GM12864 (cell line): Measurements from ENCODE around the gene NINJ1.
"Not testable (repeated sequence)": the region's sequence is repeated elsewhere in the genome, so short reads cannot be mapped to it uniquely, and the experiment has no call there.

Experiments used
- DNase-seq: peaks from one replicate; pipeline ENCODE4 v3.0.0-alpha.2; 2011; ENCODE audit warnings: low read depth
- H3K4me3 ChIP-seq: 2 replicates; pipeline ENCODE4 v1.5.1; 2011; ENCODE audit warnings: mild to moderate bottlenecking, low read depth, low read length, control low read depth
- CTCF ChIP-seq: IDR thresholded peaks from 2 replicates; pipeline ENCODE4 v1.5.1; 2011; ENCODE audit warnings: low read depth, mild to moderate bottlenecking, moderate library complexity, low read length, control low read depth, inconsistent platforms; ENCODE audit errors: missing control alignments

NINJ1 gene

GRCh38 chr9:93107825-93108161 lies 26.3 kb downstream of the NINJ1 start:
- DNase-seq, result no peak
- no peak overlapping the region for H3K4me3 ChIP-seq
- TF ChIP-seq CTCF, result no peak

- no peak for DNase-seq
- no peak overlapping the region for H3K4me3 ChIP-seq
- TF ChIP-seq CTCF, result no peak
Measured at GRCh38 chr9:93107151-93107824, 26.8 kb downstream of the NINJ1 start.

- no peak overlapping the region for H3K4me3 ChIP-seq
- DNase-seq, result no peak
- TF ChIP-seq CTCF, result no peak
Measured at GRCh38 chr9:93105620-93106019, 28.4 kb downstream of the NINJ1 start.

- DNase-seq, H3K4me3 ChIP-seq: not testable (repeated sequence)
Measured at GRCh38 chr9:93101086-93101485, 33.0 kb downstream of the NINJ1 start.

GRCh38 chr9:93100276-93100636 lies 33.8 kb downstream of the NINJ1 start:
- DNase-seq, result no peak
- no peak for TF ChIP-seq CTCF
- no peak overlapping the region for H3K4me3 ChIP-seq

GRCh38 chr9:93099551-93100275 lies 34.3 kb downstream of the NINJ1 start:
- no peak for TF ChIP-seq CTCF
- H3K4me3 ChIP-seq, result no peak overlapping the region

GRCh38 chr9:93098236-93098946 lies 35.7 kb downstream of the NINJ1 start:
- H3K4me3 ChIP-seq, result no peak overlapping the region; the same call in 1 of the 2 replicates
- TF ChIP-seq CTCF, result no peak
- DNase-seq, result no peak

More at GRCh38 chr9:93099551-93100275, 34.3 kb downstream of the NINJ1 start:
- no peak for DNase-seq
